Measurements from ENCODE around the gene UBXN7. TPM values are rescaled to one million over a fixed set of nuclear protein-coding genes. Genes with fewer than 3 reads are reported as not detected.

Gene UBXN7
- total RNA-seq, 1 experiment from 2014 or later = 67.0 TPM

- CTCF ChIA-PET = no interaction called here
- Histone ChIP-seq H3K27ac (ENCODE audit: low read depth, low read length) (no peak overlapping the region), H3K9ac (ENCODE audit: low read length) (peak overlapping the region; percentile 20), H4K20me1 (ENCODE audit: insufficient read depth) (no peaks in the 10 kb centered on the region), H3K9me2 (ENCODE audit: insufficient read depth) (no peaks in the 10 kb centered on the region), H3K36me3 (ENCODE audit: control insufficient read depth in 1 of 2, insufficient read depth in 2 of 2, low read length in 2 of 2) (no peaks in the 10 kb centered on the region), H3K27me3 (ENCODE audit: insufficient read depth, low read length) (no peaks in the 10 kb centered on the region), H3K4me1 (ENCODE audit: control insufficient read depth in 1 of 2, insufficient read depth in 2 of 2, low read length in 2 of 2) (peaks cover 37 to 59% of the 10 kb centered on the region in 2 experiments), H3K4me2 (ENCODE audit: low read length) (peak overlapping the region; percentile 3; the same call in 1 of the 2 replicates), H3K9me3 (ENCODE audit: control insufficient read depth in 1 of 2, insufficient read depth in 1 of 2, low read depth in 1 of 2, low read length in 2 of 2) (no peaks in the 10 kb centered on the region), H3K79me2 (ENCODE audit: insufficient read depth, low read length) (no peaks in the 10 kb centered on the region; the same call in 1 of the 2 replicates), H3K4me3 (replicated peaks in 1 of 2; ENCODE audit: low read depth in 1 of 2, low read length in 2 of 2) (no peak overlapping the region), H2AFZ (ENCODE audit: low read depth, low read length, poor library complexity, severe bottlenecking) (no peak overlapping the region)
- ATAC-seq (no peak), DNase-seq (ENCODE audit: low read depth, low spot score) (no peak)
- BruUV-seq (replicated peaks) = no TSS peak
- TF ChIP-seq CEBPB (IDR thresholded peaks at IDR 0.05; ENCODE audit: low read depth) = no peak
- no peak for TF ChIP-seq EGR1 (IDR thresholded peaks at IDR 0.05; ENCODE audit: low read depth)
- TF ChIP-seq ZBTB33 (IDR thresholded peaks at IDR 0.05; ENCODE audit: extremely low read depth, insufficient replicate concordance, low read length) = no peak
- TF ChIP-seq POLR2AphosphoS5 (IDR thresholded peaks at IDR 0.05; ENCODE audit: low read depth, low read length) = no peak
- no peak for TF ChIP-seq REST (IDR thresholded peaks at IDR 0.05; ENCODE audit: low read depth)
- no peak for TF ChIP-seq RAD21 (IDR thresholded peaks at IDR 0.05; ENCODE audit: low read depth)
- no peak for TF ChIP-seq YY1 (IDR thresholded peaks at IDR 0.05; ENCODE audit: extremely low read depth, insufficient replicate concordance, low read depth, low read length)
- no peak for TF ChIP-seq CTCF (IDR thresholded peaks at IDR 0.05 in 2 of 3, conservative IDR thresholded peaks at IDR 0.05 in 1 of 3; ENCODE audit: borderline replicate concordance in 1 of 3, insufficient read depth in 1 of 3, low read depth in 2 of 3, low read length in 2 of 3)
- no peak for TF ChIP-seq CBX3 (IDR thresholded peaks at IDR 0.05; ENCODE audit: low read depth)
- TF ChIP-seq ATF3 (IDR thresholded peaks at IDR 0.05) = no peak
- no peak for TF ChIP-seq JUND (IDR thresholded peaks at IDR 0.05)
- TF ChIP-seq TCF7L2 (IDR thresholded peaks at IDR 0.05; ENCODE audit: borderline replicate concordance, extremely low read depth, insufficient read depth, insufficient read length) = no peak
- TF ChIP-seq EZH2 (IDR thresholded peaks at IDR 0.05) = no peak
- no peak for TF ChIP-seq SRF (IDR thresholded peaks at IDR 0.05; ENCODE audit: low read depth)
- no peak for TF ChIP-seq EZH2phosphoT487 (IDR thresholded peaks at IDR 0.05; ENCODE audit: borderline replicate concordance)
- no peak for TF ChIP-seq MAX (IDR thresholded peaks at IDR 0.05)
- RAD21 ChIA-PET (ENCODE audit: low non-redundant PET in 1 of 2, low total read pairs in 2 of 2, uncharacterized antibody in 2 of 2, unreplicated experiment in 2 of 2) = no interaction called here
- intact Hi-C loops (cut with micrococcal nuclease) = no loop called here
- POLR2A ChIA-PET = no interaction called here
These were observed 91.1 kb downstream of the UBXN7 start for GRCh38 chr3:196341137-196341536.
